ENCODE data around the gene CD82. TPM values are rescaled to one million over a fixed set of nuclear protein-coding genes. Genes with fewer than 3 reads are reported as not detected.
"Not testable (repeated sequence)": the region's sequence is repeated elsewhere in the genome, so short reads cannot be mapped to it uniquely, and the experiment has no call there.

CD82 gene
- total and polyA plus RNA-seq, 7 experiments from 2014 or later: 36.4 to 319 (median 57.2) TPM

GRCh38 chr11:44539971-44540370, 25.5 kb upstream of the CD82 start:
- Histone ChIP-seq H3K27me3 (ENCODE audit: control insufficient read depth in 2 of 2, insufficient read depth in 2 of 2, low read length in 2 of 2) (no peaks in the 10 kb centered on the region), H3K4me3 (ENCODE audit: low read length) (no peak overlapping the region), H3K4me1 (ENCODE audit: control insufficient read depth in 2 of 2, insufficient read depth in 2 of 2, low read length in 2 of 2) (no peaks in the 10 kb centered on the region), H3K36me3 (ENCODE audit: control insufficient read depth in 2 of 3, insufficient read depth in 3 of 3, low read length in 3 of 3) (no peaks in the 10 kb centered on the region), H3K27ac (ENCODE audit: low read depth, low read length) (no peak overlapping the region), H3K9me3 (ENCODE audit: control insufficient read depth in 2 of 3, low read length in 3 of 3) (no peaks in the 10 kb centered on the region)
- intact Hi-C loops (cut with micrococcal nuclease): no loop called here
- ChIA-PET POLR2A (no interaction called here), CTCF (interaction anchor here (0.5 to 5.4 kb wide), 8 partner anchors 16 to 526 kb away, joined by 3 to 20 read pairs (median 3); partner anchors contain the start of gene CD82)
- no peak overlapping the region for H3K4me3 Mint-ChIP-seq
- H3K36me3 Mint-ChIP-seq: no peaks in the 10 kb centered on the region
- H3K27ac Mint-ChIP-seq: no peak overlapping the region
- peaks cover 0 to 3% (median 0%) of the 10 kb centered on the region in 5 donors for H3K27me3 Mint-ChIP-seq
- ATAC-seq: no peak
- DNase-seq: no peak
- peaks cover 0 to 6% (median 0%) of the 10 kb centered on the region in 7 donors for H3K4me1 Mint-ChIP-seq
- no peaks in the 10 kb centered on the region for H3K9me3 Mint-ChIP-seq

DNA sequence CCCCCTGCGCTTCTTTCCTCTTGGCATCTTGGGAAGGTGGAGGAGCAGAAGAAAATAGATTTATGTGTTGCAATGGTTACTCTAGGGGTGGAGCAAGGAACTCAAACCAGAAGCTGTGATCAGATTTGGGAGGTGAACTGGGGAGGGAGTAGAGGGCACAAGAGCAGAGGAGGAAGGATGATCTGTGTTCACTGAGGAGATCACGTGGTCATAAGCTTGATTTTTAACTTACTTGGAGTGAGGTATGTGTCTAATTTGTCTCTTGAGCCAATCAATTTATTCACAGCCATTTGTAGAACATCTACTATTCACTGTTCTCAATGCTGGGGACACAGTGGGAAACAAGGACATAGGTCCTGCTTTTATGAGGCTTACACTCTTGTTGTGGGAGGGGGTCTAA, 24.8 kb upstream of the CD82 start:
- Histone ChIP-seq H3K36me3 (ENCODE audit: control insufficient read depth in 2 of 3, insufficient read depth in 3 of 3, low read length in 3 of 3) (no peaks in the 10 kb centered on the region), H3K27ac (ENCODE audit: low read depth, low read length) (no peak overlapping the region), H3K9me3 (ENCODE audit: control insufficient read depth in 2 of 3, low read length in 3 of 3) (no peaks in the 10 kb centered on the region), H3K4me1 (ENCODE audit: control insufficient read depth in 2 of 2, insufficient read depth in 2 of 2, low read length in 2 of 2) (no peaks in the 10 kb centered on the region), H3K27me3 (ENCODE audit: control insufficient read depth in 2 of 2, insufficient read depth in 2 of 2, low read length in 2 of 2) (no peaks in the 10 kb centered on the region), H3K4me3 (ENCODE audit: low read length) (no peak overlapping the region)
- ChIA-PET POLR2A (no interaction called here), CTCF (interaction anchor here (0.6 to 0.9 kb wide), 2 partner anchors 72 to 525 kb away, joined by 3 read pairs; no protein-coding TSS in a partner anchor)
- Mint-ChIP-seq H3K4me1 (peaks cover 0 to 6% (median 0%) of the 10 kb centered on the region in 7 donors), H3K4me3 (no peak overlapping the region), H3K36me3 (peaks cover 0 to 4% (median 0%) of the 10 kb centered on the region in 5 donors), H3K27me3 (peaks cover 0 to 4% (median 0%) of the 10 kb centered on the region in 5 donors), H3K9me3 (peaks cover 0 to 4% (median 0%) of the 10 kb centered on the region in 11 donors), H3K27ac (no peak overlapping the region)
- DNase-seq: no peak
- ATAC-seq: no peak
- intact Hi-C loops (cut with micrococcal nuclease): no loop called here

GRCh38 chr11:44542372-44542771, 23.1 kb upstream of the CD82 start:
- no peak for DNase-seq
- CTCF ChIA-PET: no interaction called here

GRCh38 chr11:44546984-44547383, 18.5 kb upstream of the CD82 start:
- Mint-ChIP-seq H3K27me3 (peaks cover 0 to 15% (median 0%) of the 10 kb centered on the region in 5 donors), H3K36me3 (peaks cover 0 to 12% (median 0%) of the 10 kb centered on the region in 5 donors)
- DNase-seq; H3K4me1 ChIP-seq (ENCODE audit: control insufficient read depth in 2 of 2, insufficient read depth in 2 of 2, low read length in 2 of 2); ATAC-seq; H3K27ac Mint-ChIP-seq; H3K4me3 Mint-ChIP-seq; H3K4me1 Mint-ChIP-seq; POLR2A ChIA-PET; H3K36me3 ChIP-seq (ENCODE audit: control insufficient read depth in 2 of 3, insufficient read depth in 3 of 3, low read length in 3 of 3); H3K9me3 Mint-ChIP-seq; H3K27ac ChIP-seq (ENCODE audit: low read depth, low read length); H3K9me3 ChIP-seq (ENCODE audit: control insufficient read depth in 2 of 3, low read length in 3 of 3); intact Hi-C loops (cut with micrococcal nuclease); H3K4me3 ChIP-seq (ENCODE audit: low read length); H3K27me3 ChIP-seq (ENCODE audit: control insufficient read depth in 2 of 2, insufficient read depth in 2 of 2, low read length in 2 of 2): not testable (repeated sequence)
- CTCF ChIA-PET: interaction anchor here (0.6 kb wide), 1 partner anchor 25 kb away, joined by 3 read pairs; no protein-coding TSS in a partner anchor

More at GRCh38 chr11:44542372-44542771, 23.1 kb upstream of the CD82 start:
- POLR2A ChIA-PET: no interaction called here
- no peaks in the 10 kb centered on the region for H3K4me1 ChIP-seq (ENCODE audit: control insufficient read depth in 2 of 2, insufficient read depth in 2 of 2, low read length in 2 of 2)
- no peaks in the 10 kb centered on the region for H3K36me3 ChIP-seq (ENCODE audit: control insufficient read depth in 2 of 3, insufficient read depth in 3 of 3, low read length in 3 of 3)
- H3K4me3 Mint-ChIP-seq: no peak overlapping the region
- no peak overlapping the region for H3K27ac Mint-ChIP-seq
- no peak overlapping the region for H3K4me3 ChIP-seq (ENCODE audit: low read length)
- ATAC-seq: peak; percentile 44
- H3K27ac ChIP-seq (ENCODE audit: low read depth, low read length): no peak overlapping the region
- H3K9me3 Mint-ChIP-seq: peaks cover 0 to 5% (median 0%) of the 10 kb centered on the region in 11 donors
- peaks cover 0 to 7% (median 0%) of the 10 kb centered on the region in 5 donors for H3K36me3 Mint-ChIP-seq
- no peaks in the 10 kb centered on the region for H3K27me3 ChIP-seq (ENCODE audit: control insufficient read depth in 2 of 2, insufficient read depth in 2 of 2, low read length in 2 of 2)
- H3K9me3 ChIP-seq (ENCODE audit: control insufficient read depth in 2 of 3, low read length in 3 of 3): no peaks in the 10 kb centered on the region
- peaks cover 0 to 6% (median 0%) of the 10 kb centered on the region in 5 donors for H3K27me3 Mint-ChIP-seq
- intact Hi-C loops (cut with micrococcal nuclease): no loop called here
- H3K4me1 Mint-ChIP-seq: peaks cover 0 to 6% (median 0%) of the 10 kb centered on the region in 7 donors

GRCh38 chr11:44547534-44547933, 17.9 kb upstream of the CD82 start:
- Mint-ChIP-seq H3K36me3 (peaks cover 0 to 12% (median 0%) of the 10 kb centered on the region in 5 donors), H3K27me3 (peaks cover 0 to 15% (median 0%) of the 10 kb centered on the region in 5 donors)
- DNase-seq; H3K4me3 ChIP-seq (ENCODE audit: low read length); H3K9me3 Mint-ChIP-seq; H3K36me3 ChIP-seq (ENCODE audit: control insufficient read depth in 2 of 3, insufficient read depth in 3 of 3, low read length in 3 of 3); H3K27ac ChIP-seq (ENCODE audit: low read depth, low read length); H3K4me1 ChIP-seq (ENCODE audit: control insufficient read depth in 2 of 2, insufficient read depth in 2 of 2, low read length in 2 of 2); H3K4me1 Mint-ChIP-seq; ATAC-seq; intact Hi-C loops (cut with micrococcal nuclease); H3K9me3 ChIP-seq (ENCODE audit: control insufficient read depth in 2 of 3, low read length in 3 of 3); H3K27ac Mint-ChIP-seq; H3K4me3 Mint-ChIP-seq; H3K27me3 ChIP-seq (ENCODE audit: control insufficient read depth in 2 of 2, insufficient read depth in 2 of 2, low read length in 2 of 2); POLR2A ChIA-PET; CTCF ChIA-PET: not testable (repeated sequence)

GRCh38 chr11:44548032-44548695, 17.3 kb upstream of the CD82 start:
- Mint-ChIP-seq H3K36me3 (peaks cover 0 to 12% (median 0%) of the 10 kb centered on the region in 5 donors), H3K4me3 (no peak overlapping the region), H3K4me1 (peaks cover 0 to 1% (median 0%) of the 10 kb centered on the region in 7 donors), H3K27ac (no peak overlapping the region), H3K9me3 (peaks cover 0 to 13% (median 6%) of the 10 kb centered on the region in 11 donors), H3K27me3 (peaks cover 0 to 18% (median 0%) of the 10 kb centered on the region in 5 donors)
- no peak overlapping the region for H3K27ac ChIP-seq (ENCODE audit: low read depth, low read length)
- ChIA-PET POLR2A (no interaction called here), CTCF (no interaction called here)
- H3K4me3 ChIP-seq (ENCODE audit: low read length): no peak overlapping the region
- H3K27me3 ChIP-seq (ENCODE audit: control insufficient read depth in 2 of 2, insufficient read depth in 2 of 2, low read length in 2 of 2): no peaks in the 10 kb centered on the region
- intact Hi-C loops (cut with micrococcal nuclease): no loop called here
- H3K9me3 ChIP-seq (ENCODE audit: control insufficient read depth in 2 of 3, low read length in 3 of 3): no peaks in the 10 kb centered on the region
- no peaks in the 10 kb centered on the region for H3K4me1 ChIP-seq (ENCODE audit: control insufficient read depth in 2 of 2, insufficient read depth in 2 of 2, low read length in 2 of 2)
- no peak for DNase-seq
- H3K36me3 ChIP-seq (ENCODE audit: control insufficient read depth in 2 of 3, insufficient read depth in 3 of 3, low read length in 3 of 3): no peaks in the 10 kb centered on the region
- ATAC-seq: no peak

Data from naive thymus-derived CD4-positive, alpha-beta T cell (primary cell).